HG02938 (cell line): ENCODE measurements around the gene TINAG.

Source experiments
- ATAC-seq: cut with Tn5 transposase; IDR thresholded peaks from one replicate; pipeline ENCODE4 v1.9.1; 2021; ENCODE audit warnings: mild to moderate bottlenecking, moderate library complexity; ENCODE audit not compliant: unreplicated experiment

TINAG gene

DNA sequence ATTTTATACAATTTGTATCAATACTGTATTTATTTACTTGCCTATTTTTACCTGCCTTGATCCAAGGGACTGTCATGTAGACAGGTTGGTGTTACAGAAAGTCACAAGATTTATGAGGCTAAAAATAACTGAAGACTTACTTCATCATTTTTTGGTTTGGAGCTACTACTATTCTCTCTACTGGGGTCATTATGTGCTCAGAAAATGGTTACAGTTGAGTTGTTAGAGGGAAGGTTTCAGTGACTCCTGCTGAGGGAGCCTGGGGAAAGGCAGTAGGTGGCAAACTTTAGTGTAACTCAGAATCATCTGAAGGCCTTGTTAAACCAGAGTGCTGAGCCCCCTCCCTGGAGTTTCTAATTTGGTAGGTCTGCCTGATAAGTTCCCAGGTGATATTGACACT lies 118.8 kb downstream of the TINAG start:
- no peak for ATAC-seq

DNA sequence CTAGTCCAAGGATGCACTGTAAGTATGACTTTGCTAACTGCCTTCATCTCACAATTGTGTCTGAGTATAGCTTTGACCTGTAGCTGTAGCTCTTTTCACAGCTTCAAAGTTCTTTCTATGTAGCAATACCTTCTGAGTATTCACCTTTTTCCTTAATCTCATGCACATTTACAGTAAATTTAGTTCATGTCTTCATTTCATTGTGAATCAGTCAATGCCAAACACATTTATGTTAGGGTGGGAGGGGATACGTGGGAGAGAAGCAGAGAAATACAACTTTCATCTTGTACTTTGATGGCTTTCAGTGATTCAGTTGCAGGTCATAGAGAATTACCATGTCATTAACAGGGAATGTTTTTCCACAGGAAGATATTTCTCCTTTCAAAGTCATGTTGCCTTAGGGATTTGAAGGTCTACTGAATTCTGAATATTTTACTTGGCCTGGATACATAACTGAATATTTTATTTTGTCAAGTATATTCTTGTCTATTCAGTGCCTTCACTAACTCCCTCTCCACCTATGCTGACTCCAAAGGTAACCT lies 119.2 kb downstream of the TINAG start:
- no peak for ATAC-seq

DNA sequence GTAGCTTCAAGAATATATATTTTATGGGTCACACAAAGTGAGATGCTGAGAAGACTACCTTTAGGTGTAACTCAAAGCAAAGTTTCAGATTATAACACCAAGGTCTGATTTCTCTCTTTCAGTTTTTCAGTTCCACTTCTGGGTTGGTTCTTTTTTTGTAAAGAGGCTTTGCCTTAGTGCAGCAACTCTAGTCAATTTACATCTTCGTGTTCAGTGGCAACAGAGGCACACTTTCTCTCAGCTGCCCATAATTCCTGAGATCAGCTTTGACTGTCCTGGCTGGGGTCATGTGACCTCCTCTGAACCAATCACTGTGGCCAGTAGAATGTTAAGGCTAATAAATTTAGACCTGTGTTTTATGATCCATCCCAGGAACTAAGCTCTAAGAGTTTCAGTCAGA lies 120.2 kb downstream of the TINAG start:
- peak; percentile 93 for ATAC-seq

DNA sequence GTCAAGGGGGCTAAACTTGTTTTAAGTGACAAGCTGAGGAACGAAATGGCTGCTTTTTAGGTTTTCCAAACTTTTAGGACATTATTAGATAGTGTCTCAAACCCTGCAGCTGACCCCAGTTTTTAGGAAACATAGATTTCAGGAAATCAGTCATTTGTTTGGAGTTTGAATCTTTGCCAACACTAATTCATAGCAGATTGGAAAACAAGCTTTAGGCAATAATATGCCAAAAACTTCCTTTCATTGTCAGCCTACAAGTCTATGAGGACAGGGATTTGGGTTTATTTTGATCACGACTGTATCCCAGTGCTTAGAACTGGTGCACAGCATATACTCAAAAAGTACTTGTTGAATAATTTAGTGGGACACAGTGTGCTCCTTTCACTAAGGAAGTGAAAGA lies 123.2 kb downstream of the TINAG start:
- no peak for ATAC-seq
